Renal cortex interstitium (tissue), 11 donors: ENCODE measurements around the gene TRIM62. TPM values are rescaled to one million over a fixed set of nuclear protein-coding genes. Genes with fewer than 3 reads are reported as not detected.

Source experiments
- DNase-seq, 11 donors: peaks; one replicate each; pipeline ENCODE4 v3.0.0-alpha.2; 2013; ENCODE audit warnings: low read depth in 9 of 11, low spot score in 4 of 11; ENCODE audit errors: extremely low read depth in 1 of 11
- polyA plus RNA-seq, 3 donors: library from polyadenylated mRNA; unstranded; fragments of 120-200 nt; gene quantifications; one replicate each; pipeline ENCODE4 v1.2.1, GENCODE V29; 2013; ENCODE audit not compliant: insufficient read length in 3 of 3

TRIM62 gene
- polyA plus RNA-seq, 3 donors, result 6.3 to 8.6 (median 8.0) TPM

DNA sequence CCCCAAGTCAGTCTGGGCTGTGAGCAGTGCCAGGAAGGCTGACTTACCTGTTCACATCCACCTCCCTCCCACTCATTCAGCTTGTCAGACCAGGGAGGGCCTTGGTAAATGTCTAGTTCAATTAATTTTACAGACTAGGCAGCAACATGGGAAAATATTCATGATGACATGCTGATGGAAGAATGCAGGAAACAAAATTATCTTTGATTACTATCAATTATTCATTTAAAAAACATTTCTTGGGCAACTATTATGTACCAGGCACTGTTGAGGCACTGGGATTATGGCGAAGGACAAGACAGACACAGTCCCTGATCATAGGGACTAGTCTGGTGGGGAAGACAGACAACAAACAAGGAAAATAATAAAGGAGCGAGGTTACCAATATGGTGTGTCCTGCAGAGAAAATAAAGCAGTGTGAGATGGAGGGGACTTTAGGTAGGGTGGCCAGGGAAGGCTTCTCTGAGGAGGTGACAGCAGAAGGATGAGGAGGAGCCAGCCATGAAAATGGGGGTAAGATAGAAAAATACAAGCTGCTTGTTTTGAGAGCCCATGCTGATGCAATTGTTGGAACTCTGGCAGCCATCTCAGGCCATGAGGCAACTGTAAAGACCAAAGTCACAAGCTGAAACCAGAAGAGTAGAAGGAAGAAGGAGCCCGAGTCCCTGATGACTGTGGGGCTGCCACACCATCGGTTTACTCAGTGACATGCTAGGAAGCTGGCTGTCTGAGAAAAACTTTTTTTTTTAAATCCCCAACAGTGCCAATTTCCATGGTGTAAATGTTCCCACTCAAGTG lies 14.0 kb downstream of the TRIM62 start:
- DNase-seq, result no peak

DNA sequence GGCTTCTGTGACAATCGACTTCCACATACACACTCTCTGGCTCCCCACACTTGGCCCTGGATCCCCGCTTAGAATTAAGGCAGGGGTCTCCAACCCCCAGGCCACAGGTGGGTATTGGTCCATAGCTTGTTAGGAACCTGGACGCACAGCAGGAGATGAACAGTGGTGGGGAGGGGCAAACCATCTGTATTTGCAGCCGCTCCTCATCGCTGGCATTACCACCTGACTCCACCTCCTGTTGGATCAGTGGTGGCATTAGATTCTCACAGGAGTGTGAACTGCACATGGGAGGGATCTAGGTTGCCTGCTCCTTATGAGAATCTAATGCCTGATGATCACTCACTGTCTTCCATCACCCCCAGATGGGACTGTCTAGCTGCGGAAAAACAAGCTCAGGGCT lies 16.0 kb downstream of the TRIM62 start:
- DNase-seq, result no peak

DNA sequence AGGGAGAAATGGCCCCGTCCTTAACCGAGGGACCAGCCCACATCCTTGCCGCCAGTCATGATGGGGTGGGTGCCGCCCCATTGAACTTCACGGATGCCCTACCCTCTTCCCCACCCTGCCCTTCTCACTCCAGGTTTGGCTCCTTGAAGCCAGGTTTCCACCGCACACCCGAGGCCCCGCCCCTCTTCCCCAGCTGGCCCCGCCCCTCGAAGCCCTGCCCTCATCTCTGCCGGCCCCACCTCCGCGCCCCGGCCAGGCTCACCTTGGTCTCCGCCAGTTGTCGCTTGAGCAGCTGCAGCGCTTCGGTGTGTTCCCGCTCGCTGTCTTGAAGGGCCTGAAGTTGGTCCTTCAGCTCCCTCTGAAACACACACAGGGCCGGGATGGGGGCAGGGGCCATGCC lies 16.6 kb downstream of the TRIM62 start:
- no peak for DNase-seq

DNA sequence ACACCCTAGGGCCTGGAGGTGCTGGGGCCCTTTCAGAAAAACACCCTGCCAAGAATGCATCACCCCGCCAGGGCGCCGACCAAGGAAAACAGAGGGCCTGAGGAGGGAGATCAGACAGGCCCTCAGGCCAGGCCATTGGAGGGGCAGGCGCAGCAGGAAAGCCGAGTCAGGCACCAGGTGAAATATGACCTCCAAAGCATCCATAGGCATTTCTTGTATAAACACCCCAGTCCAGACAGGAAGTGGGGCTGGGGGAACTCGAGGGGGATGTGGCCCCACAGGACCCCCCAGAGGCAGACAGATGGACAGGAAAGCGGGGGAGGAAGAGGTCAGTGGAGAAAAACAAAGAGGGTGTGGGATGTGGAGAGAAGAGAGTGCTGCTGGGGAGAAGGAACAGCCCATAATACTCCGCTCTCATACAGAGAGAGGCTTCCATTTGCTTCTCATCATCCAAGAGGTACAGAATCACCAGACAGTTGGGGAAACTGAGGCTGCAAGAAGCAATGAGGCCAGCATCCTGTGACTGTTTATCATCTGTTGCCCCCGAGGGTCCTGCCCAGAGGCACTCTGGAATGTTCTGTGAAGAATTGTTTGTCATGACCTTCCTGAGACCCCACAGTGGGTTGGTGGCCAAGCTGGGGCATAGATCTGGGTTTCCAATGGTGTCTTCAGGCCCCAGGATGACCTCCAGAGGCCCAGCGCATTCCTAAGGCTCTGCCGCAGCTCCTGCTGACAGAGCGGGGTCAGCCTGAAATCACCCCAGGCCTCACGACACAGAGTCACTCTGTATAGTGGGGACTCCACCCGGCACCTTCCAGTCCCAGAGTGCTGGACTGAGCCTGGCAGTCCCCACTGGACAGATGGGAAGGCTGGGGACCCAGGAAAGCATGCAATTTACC lies 18.0 kb downstream of the TRIM62 start:
- peak in 9 of 11 donors; percentile 53 to 81 (median 75) for DNase-seq

DNA sequence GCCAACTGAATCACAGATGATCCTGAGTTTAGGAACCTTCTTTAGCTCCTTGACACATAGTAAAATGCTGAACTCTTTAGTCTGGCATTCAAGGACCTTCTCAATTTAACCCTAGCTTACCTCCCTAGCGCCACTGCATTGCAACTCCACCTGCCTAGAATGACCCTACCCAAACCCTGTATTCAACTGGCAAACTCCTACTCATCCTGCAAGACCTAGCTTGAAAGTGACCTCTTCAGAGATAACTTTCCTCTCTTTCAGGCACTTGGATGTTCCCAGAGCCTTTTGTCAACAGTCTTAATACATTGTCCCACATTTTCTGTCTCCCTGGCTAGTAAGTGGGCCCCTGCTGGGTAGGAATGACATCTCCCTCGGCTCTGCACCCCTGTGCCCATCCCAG lies 19.7 kb downstream of the TRIM62 start:
- DNase-seq, result no peak

DNA sequence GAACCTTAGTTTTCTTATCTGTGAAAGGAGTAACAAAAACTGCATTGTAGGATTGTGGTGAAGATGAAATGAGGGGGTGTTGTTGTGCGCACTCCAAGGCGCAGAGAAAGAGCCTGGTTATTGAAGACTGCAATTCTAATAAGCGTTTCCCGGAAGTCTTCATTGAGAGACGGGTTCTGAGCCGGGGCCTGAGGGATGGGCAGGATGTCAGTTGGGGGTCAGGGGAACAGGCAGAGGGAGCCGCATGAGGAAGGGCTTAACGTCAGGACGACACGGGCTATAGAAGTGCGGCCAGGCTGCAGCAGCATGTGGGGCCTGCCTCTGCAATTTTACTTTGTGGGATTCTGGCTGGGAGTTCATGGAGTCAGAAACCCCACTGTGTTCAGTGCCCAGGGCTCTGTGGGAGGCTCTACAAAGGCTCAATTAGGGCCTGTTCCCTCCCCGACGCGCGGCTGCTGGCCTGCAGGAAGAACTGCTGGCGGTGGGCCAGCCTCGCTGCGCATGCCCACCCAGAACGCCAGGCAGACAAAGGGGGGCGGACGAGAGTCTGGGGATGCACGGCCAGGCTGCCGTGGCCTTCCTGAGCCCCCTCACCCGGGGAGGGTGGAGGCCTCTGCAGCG lies 20.7 kb downstream of the TRIM62 start:
- peak in 6 of 11 donors; percentile 50 to 70 (median 66) for DNase-seq

DNA sequence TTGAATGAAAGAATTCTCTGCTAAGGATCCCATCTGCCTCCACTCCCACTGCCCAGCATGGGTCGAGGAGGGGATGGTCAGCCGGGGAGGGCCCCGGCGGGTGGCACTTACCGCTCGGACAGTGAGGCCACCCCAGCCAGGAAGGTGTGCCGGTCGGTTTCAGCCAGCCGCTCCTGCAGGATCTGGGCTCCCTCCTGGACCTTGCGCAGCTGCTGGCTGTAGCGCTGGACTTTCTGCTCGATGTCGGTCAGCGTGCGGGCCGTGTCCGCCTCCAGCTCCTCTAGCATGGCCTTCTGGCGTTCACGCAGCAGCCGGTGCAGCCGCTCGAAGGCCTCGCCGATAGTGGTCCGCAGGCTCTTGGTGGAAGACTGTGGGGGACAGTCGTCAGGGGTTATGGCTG lies 22.3 kb downstream of the TRIM62 start:
- no peak for DNase-seq

DNA sequence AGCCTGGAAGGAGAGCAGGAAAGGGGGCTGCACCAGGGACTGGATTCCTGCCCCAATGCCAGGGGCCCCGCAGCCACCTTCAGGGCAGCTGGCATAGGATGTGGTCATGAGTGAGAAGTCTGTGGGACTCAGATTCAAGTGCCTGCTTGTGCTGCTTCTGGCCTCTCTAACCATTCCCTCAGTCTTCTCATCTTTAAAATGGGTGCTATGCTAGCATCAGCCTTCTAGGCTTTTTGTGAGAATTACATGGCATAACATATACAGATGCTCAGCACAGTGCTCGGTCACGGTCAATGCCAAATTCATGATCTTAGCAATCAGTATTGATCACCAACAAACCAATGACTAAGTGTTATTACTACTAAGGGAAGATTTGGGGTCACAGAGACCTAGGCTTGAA lies 23.5 kb downstream of the TRIM62 start:
- DNase-seq, result no peak

DNA sequence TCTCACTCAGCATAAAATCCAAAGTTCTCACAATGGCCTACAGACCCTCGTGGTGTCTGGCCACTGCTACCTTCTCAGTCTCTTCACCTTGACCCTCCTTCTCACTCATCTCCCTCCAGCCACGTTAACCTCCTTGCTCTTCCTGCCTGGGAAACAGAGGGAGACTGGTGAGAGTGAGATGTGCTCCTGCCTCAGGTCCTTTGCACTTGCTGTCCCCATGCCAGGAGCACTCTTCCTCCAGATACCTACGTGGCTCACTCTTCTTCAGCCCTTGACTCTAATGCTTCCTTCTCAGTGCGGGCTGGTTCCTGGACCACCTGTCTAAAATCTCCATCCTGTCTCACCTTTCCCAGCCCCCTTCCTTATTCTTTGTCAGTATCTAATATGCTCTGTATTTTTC lies 24.7 kb downstream of the TRIM62 start:
- DNase-seq, result no peak

DNA sequence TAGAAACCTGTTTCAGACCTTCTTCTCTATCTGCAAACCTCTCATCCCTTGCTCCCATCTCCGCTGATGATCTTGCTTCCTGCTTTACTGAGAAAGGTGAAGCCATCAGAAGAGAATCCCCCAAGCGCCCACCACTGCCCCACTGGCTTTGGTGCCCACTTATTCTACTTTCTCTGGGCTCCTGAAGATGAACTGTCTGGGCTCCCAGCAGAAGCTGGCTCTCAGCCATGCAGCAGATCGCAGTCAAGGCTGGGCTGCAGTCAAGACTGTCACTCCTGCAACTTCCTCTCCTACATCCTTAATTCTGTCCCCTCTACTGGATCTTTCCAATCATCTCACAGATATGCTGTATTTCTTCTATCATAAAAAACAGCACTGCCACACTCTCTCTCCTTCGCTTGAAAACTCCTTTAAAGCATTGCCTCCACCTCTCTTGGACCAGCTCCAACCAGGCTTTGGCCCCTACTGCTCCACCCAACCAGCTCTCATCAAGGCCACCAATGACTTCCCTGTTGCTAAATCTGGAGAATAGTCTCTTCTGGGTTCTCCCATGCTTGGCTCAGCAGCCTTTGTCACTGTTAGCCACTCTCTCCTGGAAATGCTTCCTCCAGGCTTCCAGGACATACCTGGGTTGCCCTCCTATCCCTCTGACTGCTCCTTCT lies 25.8 kb downstream of the TRIM62 start:
- no peak for DNase-seq

DNA sequence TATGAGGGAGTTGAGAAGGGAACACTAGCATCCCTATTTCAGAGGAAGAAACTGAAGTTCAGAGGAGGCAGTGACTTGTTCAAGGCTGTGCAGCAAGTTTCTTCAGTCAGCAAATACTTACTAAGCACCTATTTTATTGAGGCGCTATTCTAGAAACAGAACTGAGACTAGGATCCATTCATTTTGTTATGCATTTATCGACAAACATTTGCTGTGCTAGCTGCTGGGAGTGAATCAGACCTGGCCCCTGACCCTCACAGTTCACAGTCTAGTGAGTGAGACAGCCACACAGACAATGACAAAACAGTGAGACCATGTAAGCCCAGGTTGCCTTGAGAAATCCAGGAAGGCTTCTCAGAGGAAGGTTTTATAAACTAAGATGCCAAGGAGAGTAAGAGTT lies 28.2 kb downstream of the TRIM62 start:
- DNase-seq, result no peak

DNA sequence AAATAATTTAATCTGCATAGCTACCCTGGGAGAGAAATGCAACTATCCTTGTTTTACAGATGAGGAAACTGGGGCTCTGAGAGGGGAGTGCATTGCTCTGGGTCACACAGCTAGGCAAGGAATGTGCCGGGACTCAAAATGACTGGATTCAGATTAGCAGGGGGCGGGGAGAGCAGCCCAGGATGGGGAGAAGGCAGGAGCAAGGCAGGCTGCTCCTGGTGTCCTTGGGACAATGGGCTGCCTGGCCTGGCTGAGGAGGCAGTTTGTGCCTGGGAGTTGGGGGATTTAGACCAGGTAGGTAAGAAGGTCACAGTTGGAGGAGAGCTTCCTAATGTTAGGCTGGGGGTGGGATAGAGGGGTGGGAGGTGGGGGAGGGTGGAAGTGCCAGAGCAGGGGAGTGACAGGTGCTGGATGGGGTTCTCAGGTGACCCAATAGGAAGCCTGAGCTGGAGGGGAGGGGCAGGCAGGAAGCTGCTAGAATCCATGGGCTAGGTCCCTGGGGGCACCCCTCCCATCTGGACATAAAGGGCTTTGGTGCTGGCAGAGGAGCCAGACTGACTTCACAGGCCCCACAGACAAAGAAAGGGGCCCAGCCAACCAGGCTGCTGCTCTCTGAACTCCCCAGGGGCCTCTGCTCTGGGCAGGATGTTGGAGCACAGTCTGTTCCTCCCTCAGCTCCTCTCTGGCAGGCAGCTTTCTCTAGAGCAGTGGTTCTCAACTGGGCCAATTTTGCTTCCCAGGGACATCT lies 29.0 kb downstream of the TRIM62 start:
- no peak for DNase-seq

DNA sequence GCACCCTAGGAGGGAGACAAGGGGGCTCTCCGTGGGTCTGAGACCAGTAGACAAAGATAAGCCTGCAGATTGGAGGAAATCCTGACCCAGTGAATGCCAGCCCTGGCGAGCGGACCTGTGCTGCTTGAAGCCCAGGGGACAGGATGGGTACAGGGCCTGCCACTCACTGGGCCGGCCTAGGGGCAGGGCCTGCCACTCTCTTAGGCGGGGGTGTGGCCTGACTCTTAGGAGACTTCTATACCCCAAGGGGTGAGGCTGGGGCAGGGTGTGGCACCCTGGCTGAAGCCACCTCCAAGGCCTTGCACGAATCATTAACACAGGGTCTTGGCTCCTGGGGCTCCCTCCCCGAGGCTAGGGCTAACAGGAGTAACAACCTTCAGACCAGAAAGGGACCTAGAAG lies 30.7 kb downstream of the TRIM62 start:
- no peak for DNase-seq

DNA sequence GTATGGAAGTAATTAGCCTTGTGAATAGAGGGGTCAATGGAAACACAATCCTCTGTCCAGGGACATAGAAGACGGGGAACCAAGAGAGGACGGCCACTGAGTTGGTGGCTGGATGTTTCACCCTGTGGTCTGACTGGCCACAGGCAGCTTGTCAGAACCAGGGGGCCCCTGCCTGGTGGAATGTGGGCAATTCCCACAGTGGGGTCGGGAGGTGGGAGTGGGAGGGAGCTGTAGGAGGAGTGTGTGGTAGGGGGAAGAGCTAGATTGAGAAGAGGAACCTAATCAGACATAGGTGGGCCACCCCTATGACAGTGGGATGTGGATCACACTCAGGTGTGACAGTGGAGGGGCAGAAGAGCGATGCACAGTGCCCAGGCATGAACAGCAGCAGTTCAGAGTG lies 31.3 kb downstream of the TRIM62 start:
- no peak for DNase-seq

DNA sequence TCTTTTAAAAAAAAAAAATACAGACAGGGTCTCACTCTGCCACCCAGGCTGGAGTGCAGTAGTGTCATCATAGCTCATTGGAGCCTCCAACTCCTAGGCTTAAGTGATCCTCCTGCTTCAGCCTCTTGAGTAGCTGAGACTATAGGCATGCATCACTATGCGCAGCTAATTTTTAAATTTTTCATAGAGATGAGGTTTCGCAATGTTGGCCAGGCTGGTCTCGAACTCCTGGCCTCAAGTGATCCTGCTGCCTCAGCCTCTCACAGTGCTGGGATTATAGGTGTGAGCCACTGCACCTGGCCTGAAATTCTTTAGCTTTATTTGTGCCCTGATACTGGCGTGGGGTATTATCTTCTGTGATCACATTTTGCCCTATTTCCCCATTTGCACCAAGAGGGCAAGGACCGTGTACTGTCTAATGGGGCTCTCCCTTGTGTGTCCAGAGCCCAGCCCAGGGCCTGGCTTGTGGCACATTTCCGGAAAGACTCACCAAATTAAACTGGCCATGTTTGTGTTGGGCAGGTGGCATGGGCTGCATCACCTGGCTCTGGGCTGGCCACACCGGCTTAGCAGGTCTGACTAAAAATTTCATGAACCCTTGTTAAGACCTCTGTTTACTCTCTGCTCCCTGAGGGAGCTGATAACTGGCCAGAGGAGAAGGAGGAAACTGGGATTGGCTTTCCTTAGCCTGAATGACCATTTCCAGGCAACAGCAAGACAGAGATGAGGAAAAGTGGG lies 32.2 kb downstream of the TRIM62 start:
- no peak for DNase-seq

DNA sequence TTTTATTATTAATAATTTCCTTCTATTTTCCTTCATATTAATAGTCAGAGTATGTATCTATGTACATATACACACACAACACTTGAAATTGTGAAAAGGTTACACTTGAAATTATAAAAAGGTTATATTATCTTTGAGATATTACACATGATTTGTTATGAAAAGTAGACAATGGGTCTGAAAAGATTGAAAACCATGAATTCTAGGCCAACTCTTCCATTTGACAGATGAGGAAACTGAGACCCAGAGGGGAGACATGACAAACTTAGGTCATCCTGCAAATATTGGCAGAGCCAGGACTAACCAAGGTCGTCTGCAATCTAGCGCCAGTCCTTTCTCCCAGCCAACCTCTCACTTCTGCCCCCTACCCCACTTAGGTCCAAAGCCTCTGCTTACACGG lies 33.2 kb downstream of the TRIM62 start:
- no peak for DNase-seq

DNA sequence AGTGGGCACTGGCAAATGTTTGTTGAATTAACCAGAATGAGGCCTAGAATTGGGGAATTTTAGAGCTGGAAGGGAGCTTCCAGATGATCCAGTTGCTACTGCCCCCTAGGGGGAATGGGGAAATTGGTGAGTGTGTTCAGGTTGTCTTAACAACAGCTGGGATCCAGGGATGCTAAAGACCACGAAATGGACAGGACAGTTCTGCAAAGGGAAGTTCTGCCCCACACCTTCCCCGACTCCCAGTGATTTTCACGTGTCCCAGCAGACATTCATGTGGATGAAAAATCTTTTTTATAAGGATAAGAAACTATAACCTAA lies 33.9 kb downstream of the TRIM62 start:
- no peak for DNase-seq

DNA sequence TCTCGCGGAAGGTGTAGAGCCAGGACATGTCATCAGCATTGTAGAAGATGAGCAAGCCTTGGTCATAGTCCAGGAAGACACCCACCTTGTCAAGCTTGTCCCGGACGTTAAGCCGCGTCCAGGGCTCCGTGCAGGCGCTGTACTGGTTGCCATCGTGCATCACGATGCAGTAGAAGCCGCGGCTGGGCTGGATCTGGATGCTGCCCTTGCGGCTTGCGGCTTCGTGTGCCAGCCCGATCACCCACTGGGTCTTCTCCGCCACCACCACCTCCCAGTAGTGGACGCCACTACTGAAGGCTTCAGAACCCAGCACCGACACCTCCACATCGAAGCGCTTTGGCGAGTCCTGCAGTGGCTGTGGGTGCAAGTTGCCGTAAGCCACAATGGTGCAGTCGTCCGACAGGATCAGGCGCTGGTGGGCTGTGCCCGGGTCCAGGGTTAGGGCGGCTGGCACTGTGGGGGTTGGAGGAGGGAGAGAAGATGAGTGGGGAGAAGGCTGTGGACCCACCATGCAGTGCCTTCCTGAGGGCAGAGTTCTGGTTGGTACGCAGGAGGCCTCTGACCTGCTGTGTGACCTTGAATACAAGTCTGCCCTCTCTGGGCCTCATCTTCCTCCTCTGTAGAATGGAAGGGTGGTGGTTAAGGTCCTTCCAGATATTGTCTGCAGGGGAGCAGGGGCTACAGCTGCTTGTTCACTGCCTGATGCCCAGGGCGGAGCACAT lies 34.4 kb downstream of the TRIM62 start:
- no peak for DNase-seq
